Testis (tissue), 2 donors: ENCODE results near the gene IMMP2L.
"Not testable (repeated sequence)": the region's sequence is repeated elsewhere in the genome, so short reads cannot be mapped to it uniquely, and the experiment has no call there.

Experiments used
- CTCF ChIP-seq, 3 experiments: fragments of 450-650 bp in 2 of 3; fragments of 200-600 bp in 1 of 3; sonication (generic) in 1 of 3; IDR thresholded peaks; one replicate each; pipeline ENCODE4 v1.5.1; 2016 to 2019; ENCODE audit warnings: antibody characterized with exemption in 3 of 3, mild to moderate bottlenecking in 2 of 3, moderate library complexity in 1 of 3
- POLR2A ChIP-seq: fragments of 450-650 bp; IDR thresholded peaks from one replicate; pipeline ENCODE4 v1.6.1; 2017; ENCODE audit warnings: antibody characterized with exemption, mild to moderate bottlenecking, moderate library complexity

DNA sequence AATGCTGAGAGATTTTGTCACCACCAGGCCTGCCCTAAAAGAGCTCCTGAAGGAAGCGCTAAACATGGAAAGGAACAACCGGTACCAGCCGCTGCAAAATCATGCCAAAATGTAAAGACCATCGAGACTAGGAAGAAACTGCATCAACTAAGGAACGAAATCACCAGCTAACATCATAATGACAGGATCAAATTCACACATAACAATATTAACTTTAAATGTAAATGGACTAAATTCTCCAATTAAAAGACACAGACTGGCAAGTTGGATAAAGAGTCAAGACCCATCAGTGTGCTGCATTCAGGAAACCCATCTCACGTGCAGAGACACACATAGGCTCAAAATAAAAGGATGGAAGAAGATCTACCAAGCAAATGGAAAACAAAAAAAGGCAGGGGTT, 114.8 kb downstream of the IMMP2L start:
- not testable (repeated sequence) for TF ChIP-seq POLR2A; CTCF (IDR thresholded peaks at IDR 0.05)
